COLO668 (cell line): ENCODE data around the gene TBC1D5.

ENCODE experiments used
- DNase-seq: peaks from one replicate; lab custom pipeline; 2025; ENCODE audit not compliant: unreplicated experiment; lab: John Stamatoyannopoulos, UW

Gene TBC1D5

GRCh38 chr3:17602126-17602525 is 140.3 kb downstream of the TBC1D5 start:
- DNase-seq = no peak

- no peak for DNase-seq
Observed at GRCh38 chr3:17592956-17593355, 149.5 kb downstream of the TBC1D5 start.

- DNase-seq = no peak
Observed at GRCh38 chr3:17590465-17590864, 152.0 kb downstream of the TBC1D5 start.

GRCh38 chr3:17589888-17590287 is 152.5 kb downstream of the TBC1D5 start:
- no peak for DNase-seq

GRCh38 chr3:17588422-17588821 is 154.0 kb downstream of the TBC1D5 start:
- no peak for DNase-seq

- DNase-seq = no peak
Observed at GRCh38 chr3:17585394-17586325, 156.8 kb downstream of the TBC1D5 start.

- DNase-seq = no peak
Observed at GRCh38 chr3:17584066-17584465, 158.4 kb downstream of the TBC1D5 start.

- DNase-seq = no peak
Observed at GRCh38 chr3:17583530-17583929, 158.9 kb downstream of the TBC1D5 start.

GRCh38 chr3:17581421-17582080 is 160.9 kb downstream of the TBC1D5 start:
- no peak for DNase-seq

GRCh38 chr3:17580901-17581300 is 161.5 kb downstream of the TBC1D5 start:
- DNase-seq = no peak

GRCh38 chr3:17579289-17580031 is 163.0 kb downstream of the TBC1D5 start:
- DNase-seq = no peak

- DNase-seq = no peak
Observed at GRCh38 chr3:17577796-17578520, 164.5 kb downstream of the TBC1D5 start.

- DNase-seq = no peak
Observed at GRCh38 chr3:17573396-17573795, 169.0 kb downstream of the TBC1D5 start.

GRCh38 chr3:17571686-17572085 is 170.7 kb downstream of the TBC1D5 start:
- no peak for DNase-seq

GRCh38 chr3:17562845-17563244 is 179.6 kb downstream of the TBC1D5 start:
- no peak for DNase-seq

GRCh38 chr3:17558565-17558964 is 183.9 kb downstream of the TBC1D5 start:
- no peak for DNase-seq

GRCh38 chr3:17557749-17558463 is 184.5 kb downstream of the TBC1D5 start:
- no peak for DNase-seq

GRCh38 chr3:17555525-17555924 is 186.9 kb downstream of the TBC1D5 start:
- DNase-seq = no peak

GRCh38 chr3:17554078-17554477 is 188.4 kb downstream of the TBC1D5 start:
- DNase-seq = no peak

- no peak for DNase-seq
Observed at GRCh38 chr3:17553080-17553479, 189.4 kb downstream of the TBC1D5 start.
